Measurements from ENCODE around the gene DAPK2.

DNA sequence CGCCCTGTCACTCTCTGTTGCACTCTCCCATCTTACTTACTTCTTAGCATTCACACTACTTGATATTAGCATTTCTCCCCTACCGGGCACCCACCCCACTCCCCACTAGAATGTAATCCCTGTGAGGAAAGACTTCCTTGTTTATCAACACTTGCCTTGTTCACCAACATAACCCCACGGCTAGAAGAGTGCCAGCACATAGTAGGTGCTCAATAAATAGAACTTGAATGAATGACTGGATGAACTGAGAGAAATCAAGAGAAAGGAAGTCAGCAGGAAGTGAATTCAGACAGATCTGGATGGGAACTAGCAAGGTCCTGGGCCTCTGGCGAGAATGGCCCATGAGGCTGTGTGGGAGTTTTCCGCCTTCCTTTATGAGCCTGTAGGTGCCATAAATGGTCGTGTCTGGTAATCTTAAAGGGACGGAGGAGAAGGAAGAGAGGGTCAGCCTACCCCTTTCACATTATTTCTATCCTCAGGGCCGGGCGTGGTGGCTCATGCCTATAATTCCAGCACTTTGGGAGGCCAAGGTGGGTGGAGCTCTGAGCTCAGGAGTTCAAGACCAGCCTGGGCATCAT lies 170.1 kb downstream of the DAPK2 start:
- TF ChIP-seq POLR2A (IDR thresholded peaks at IDR 0.05; ENCODE audit: low read depth, low read length), result no peak
- no peak for TF ChIP-seq POLR2AphosphoS5 (IDR thresholded peaks at IDR 0.05; ENCODE audit: low read depth, low read length)
